GM18870 (cell line): ENCODE results near the gene NSUN2.
"Not testable (repeated sequence)": the region's sequence is repeated elsewhere in the genome, so short reads cannot be mapped to it uniquely, and the experiment has no call there.

Source experiments
- ATAC-seq: cut with Tn5 transposase; IDR thresholded peaks from one replicate; pipeline ENCODE4 v1.9.1; 2021; ENCODE audit warnings: moderate library complexity; ENCODE audit not compliant: unreplicated experiment

NSUN2 gene

GRCh38 chr5:6584727-6585126, 48.1 kb downstream of the NSUN2 start:
- no peak for ATAC-seq

GRCh38 chr5:6584101-6584645, 48.7 kb downstream of the NSUN2 start:
- ATAC-seq = no peak

- no peak for ATAC-seq
Observed at GRCh38 chr5:6583049-6583880, 49.6 kb downstream of the NSUN2 start.

DNA sequence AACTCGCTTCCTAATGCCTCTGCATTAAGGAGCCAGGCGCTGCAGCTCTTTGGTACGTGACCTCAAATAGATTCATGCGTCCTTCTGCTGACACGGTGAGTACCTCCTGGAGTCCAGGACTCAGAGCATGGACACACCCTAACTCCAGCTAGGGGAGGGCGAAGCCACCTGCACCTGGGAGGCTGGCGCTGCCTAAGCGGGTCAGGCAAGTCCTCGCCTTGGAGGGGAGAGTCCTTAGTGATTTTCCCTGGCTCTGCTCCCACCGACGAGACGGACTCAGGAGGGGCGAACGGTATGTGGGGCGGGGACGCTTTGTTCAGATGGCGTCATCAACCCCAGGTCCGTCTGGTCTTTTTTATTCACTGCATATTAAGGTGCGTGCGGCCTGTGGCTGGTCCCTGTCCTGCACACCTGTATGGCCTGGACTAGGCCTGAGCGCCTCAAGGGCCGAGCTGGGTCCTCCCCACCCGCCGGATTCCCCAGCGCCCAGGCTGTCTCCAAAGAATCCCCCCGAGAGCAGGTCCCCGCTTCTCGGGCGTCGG, 50.3 kb downstream of the NSUN2 start:
- ATAC-seq = no peak

DNA sequence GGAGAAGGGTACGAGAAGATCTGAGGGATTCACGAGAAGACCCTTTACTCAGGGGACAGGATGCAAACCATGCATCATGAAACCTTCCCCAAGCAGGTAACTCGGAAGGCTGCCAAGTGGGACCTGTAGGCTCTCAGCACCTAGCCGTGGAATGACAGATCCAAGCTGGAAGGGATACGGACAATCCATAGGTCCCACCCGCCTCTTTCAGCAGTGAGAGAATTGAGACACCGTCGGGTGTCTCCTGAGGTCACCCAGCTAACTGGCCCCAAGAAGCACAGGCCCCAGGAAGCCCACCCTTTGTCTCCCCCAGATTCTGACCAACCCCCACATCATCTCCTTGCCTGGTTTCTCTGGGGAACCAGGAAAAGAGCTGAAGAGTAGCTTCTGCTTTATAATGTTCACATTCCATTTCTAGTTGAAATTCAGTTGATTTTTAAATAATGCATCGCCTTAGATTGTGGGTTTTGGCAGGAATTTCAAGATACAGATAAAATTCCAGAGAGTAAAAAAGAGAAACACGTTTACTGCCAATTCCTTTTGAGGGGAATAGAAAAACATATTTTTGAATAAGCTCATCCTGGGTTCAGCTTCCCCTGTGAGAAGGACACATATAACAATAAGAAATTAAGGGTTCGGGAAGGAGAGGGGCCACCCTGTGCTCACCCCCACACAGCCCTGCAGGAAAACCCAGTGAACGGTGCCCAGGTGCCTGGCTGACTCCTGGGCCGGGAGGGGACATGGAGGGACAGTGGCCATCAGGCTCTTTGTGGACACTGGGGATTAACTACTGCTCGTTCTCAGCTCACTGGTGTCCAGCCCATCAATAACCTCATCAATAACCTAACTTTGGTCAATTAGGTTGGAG, 51.1 kb downstream of the NSUN2 start:
- ATAC-seq = no peak

DNA sequence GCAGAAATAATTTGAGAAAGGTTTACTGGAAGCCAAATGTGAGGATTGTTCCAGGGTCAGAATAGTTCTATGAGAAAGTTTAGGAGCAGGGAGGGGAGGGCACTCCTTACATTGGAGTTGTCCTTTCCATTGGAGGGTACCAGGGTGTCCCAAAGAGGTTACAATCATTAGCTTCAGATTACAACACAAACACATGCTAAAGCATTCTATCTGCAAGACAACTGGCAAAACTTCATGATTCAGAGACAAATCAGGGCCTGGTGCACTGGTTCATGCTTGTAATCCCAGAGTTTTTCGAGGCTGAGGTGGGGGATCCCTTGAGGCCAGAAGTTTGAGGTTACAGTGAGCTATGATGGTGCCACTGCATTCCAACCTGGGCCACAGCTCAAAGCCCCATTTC, 51.8 kb downstream of the NSUN2 start:
- no peak for ATAC-seq

DNA sequence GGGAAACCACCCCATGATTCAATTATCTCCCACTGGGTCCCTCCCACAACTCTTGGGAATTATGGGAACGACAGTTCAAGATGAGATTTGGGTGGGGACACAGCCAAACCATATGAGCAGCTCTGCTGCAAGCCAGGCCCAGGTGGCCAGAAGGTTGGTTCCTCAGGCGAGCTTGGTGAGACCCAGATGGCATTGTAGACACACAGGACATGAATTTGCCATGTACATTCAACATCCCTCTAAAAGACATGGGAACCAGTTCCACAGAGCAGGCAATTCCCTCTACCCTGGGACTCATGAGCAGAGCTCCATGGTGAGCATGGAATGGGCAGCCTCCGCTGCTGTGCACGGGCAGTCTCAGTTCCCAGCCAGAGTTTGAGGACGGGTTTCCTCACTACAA, 53.3 kb downstream of the NSUN2 start:
- no peak for ATAC-seq

- ATAC-seq = no peak
Observed at GRCh38 chr5:6578676-6579343, 54.0 kb downstream of the NSUN2 start.

DNA sequence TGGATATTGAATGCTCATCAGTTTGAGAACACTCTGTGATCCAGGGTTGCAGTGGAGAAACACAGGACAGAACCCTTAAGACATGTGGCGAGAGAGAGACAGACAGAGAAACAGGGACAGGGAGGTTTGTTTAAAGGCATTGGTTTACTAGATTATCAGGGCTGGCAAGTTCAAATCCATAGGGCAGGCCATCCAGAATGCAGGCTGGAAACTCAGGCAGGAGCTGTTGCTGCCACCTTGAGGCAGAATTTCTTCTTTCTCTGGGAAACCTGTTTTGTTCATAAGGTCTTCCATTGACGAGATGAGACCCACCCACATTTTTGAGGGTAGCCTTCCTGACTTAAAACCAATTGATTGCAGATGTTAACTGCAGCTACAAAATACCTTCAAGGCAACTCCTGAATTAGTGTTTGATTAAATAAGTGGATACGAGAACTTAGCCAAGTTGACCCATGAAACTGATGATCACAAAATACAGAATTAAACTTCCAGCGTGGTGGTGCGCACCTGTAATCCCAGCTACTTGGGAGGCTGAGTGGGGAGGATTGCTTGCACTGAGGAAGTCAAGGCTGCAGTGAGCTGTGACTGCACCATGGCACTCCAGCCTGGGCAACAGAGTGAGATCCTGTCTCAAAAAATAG, 55.9 kb downstream of the NSUN2 start:
- no peak for ATAC-seq

GRCh38 chr5:6574537-6575245, 58.2 kb downstream of the NSUN2 start:
- ATAC-seq = no peak

DNA sequence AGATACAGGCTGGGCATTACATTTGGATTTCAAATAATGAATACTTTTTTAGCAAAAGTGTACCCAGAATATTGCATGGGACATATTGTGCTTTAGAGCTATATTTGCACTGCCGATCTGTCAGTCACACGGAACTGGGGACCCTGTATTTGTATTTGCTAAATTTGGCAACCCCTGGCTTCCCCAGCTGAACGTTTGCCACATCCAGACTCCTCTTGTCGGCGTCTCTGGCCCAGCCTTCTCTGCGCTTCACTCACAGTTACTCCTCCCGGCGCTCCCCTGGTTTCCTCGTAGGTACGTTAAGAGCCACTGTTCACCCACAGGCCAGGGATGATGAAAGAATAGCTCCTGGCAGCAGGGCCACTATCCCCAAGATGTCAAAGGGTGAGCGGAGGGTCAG, 58.7 kb downstream of the NSUN2 start:
- ATAC-seq = no peak

- ATAC-seq = no peak
Observed at GRCh38 chr5:6573651-6574101, 59.2 kb downstream of the NSUN2 start.

GRCh38 chr5:6572825-6573380, 59.9 kb downstream of the NSUN2 start:
- ATAC-seq = no peak

DNA sequence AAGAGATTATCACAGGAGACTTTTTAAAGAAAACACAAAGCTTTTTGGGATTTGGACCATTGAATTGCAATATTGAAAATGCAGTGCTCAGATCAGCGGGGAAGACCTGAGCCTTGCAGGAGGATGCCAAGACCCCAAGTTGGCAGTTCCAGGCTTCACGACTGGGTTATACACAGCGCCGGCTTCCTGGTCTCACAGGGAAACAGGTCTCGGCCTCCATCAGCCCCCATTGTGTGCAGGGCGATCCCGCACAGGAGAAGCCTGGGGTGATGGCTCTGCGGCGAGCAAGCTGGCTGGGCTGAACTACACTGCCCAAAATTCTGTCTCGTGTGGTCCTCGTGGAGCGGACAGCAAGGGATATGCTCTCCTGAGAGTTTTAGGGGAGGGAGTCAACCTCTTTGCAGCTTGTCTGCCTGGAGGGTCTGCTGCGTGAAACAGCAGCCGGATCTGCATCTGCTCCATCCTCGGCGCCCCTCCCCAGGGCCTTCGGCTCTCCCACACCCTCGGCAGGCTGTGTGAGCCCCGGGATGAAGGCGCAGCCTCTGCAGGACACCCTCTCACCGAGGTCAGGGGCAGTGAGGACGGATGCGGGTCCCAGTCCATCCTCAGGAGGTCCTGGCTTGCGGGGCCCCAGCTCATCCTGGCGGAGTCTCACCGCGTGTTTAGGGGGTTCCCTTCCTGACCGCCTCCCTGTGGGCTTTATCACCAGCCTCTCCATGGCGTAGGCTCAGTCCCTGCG, 60.6 kb downstream of the NSUN2 start:
- ATAC-seq = no peak

GRCh38 chr5:6571607-6572006, 61.2 kb downstream of the NSUN2 start:
- ATAC-seq = not testable (repeated sequence)

GRCh38 chr5:6570530-6570929, 62.3 kb downstream of the NSUN2 start:
- no peak for ATAC-seq

DNA sequence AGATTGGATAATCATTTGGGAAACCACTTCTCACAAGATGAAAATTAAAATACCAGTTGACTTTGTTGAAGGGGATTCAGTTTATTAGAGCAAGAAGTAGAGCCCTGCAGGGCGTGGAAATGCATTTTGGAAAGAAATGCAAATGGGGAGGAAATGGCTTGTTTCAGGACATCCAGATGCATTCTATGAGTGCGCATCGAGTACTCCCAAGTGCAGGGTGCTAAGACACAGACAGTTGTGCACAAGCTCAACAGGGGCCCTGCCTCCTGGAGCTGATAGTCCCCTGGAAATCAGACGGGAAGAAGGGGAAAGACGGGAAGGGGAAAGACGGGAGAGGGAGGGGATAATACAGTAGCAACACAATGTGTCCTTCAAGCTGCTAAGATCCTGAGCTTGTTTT, 64.0 kb downstream of the NSUN2 start:
- ATAC-seq = no peak

- no peak for ATAC-seq
Observed at GRCh38 chr5:6568383-6568782, 64.5 kb downstream of the NSUN2 start.

DNA sequence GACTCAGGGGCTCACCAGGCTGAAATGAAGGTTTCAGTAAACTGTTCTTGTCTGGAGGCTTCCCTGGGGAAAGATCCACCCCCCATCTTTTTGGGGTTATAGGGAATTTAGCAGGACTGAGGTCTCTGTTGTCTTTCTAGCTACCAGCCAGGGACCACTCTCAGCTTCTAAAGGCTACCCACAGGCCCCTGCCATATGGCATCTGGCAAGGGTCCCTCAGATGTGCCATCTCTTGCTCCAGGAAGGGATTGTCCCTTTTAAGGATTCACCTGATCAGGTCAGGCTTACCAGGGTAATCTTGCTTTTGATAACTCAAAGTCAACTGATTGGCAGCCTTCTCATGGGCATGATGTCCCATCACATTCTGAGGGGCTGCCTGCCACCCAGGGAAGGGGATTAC, 65.0 kb downstream of the NSUN2 start:
- no peak for ATAC-seq
